ENCODE measurements around the gene CCM2L. TPM values are rescaled to one million over a fixed set of nuclear protein-coding genes. Genes with fewer than 3 reads are reported as not detected.

Gene CCM2L
- total RNA-seq, 2 experiments from 2014 or later, result not detected

DNA sequence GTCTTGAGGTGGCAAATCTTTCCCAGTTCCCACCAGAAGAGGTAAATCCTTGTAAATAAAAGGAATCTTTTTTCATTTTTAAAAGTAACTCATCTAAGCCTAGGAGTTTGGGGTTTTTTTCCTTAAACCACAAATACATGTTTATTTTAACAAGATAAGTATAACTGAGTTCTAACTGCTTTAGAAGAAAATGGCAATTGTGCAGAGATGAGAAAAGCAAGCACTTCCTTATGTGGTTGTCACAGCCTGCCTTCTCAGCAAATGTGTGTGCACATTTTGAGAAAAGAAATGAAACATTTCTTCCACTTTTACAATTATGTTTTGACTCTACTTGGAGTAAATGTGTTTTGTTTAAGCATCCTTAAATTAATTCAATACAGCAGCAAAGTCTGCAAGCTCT is 59.5 kb downstream of the CCM2L start:
- CTCF ChIA-PET, result no interaction called here
- no peak for ATAC-seq
- Mint-ChIP-seq H3K4me3 (no peak overlapping the region), H3K9me3 (no peaks in the 10 kb centered on the region), H3K4me1 (ENCODE audit: low read depth) (no peaks in the 10 kb centered on the region), H3K27me3 (no peaks in the 10 kb centered on the region), H3K27ac (no peak overlapping the region), H3K36me3 (ENCODE audit: low read depth) (no peaks in the 10 kb centered on the region)
- TF ChIP-seq, protein P1, sequence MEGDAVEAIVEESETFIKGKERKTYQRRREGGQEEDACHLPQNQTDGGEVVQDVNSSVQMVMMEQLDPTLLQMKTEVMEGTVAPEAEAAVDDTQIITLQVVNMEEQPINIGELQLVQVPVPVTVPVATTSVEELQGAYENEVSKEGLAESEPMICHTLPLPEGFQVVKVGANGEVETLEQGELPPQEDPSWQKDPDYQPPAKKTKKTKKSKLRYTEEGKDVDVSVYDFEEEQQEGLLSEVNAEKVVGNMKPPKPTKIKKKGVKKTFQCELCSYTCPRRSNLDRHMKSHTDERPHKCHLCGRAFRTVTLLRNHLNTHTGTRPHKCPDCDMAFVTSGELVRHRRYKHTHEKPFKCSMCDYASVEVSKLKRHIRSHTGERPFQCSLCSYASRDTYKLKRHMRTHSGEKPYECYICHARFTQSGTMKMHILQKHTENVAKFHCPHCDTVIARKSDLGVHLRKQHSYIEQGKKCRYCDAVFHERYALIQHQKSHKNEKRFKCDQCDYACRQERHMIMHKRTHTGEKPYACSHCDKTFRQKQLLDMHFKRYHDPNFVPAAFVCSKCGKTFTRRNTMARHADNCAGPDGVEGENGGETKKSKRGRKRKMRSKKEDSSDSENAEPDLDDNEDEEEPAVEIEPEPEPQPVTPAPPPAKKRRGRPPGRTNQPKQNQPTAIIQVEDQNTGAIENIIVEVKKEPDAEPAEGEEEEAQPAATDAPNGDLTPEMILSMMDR (IDR thresholded peaks at IDR 0.05), result no peak
- POLR2A ChIA-PET, result no interaction called here
- intact Hi-C loops (cut with micrococcal nuclease), result no loop called here
- no peak for DNase-seq

DNA sequence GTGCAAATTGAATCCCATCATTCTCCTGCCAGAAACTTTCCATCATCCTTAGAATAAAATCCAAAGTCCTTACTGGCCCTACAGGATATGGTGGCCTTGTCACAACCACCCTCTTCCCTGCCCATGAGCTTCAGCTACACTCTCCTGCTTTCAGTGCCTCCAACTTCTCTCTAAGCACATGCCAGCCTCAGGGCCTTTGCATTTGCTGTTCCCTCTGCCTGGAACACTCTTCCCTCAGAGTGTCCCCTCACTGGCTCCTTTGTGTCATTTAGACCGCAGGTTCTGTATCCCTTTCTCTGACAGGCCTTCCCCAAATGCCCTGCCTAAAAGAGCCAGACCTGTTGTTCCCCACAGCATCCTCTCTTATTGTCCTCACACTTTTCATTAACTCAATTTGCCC is 60.0 kb downstream of the CCM2L start:
- intact Hi-C loops (cut with micrococcal nuclease), result no loop called here
- no peak for DNase-seq
- no peaks in the 10 kb centered on the region for H3K9me3 Mint-ChIP-seq
- no peak overlapping the region for H3K4me3 Mint-ChIP-seq
- H3K4me1 Mint-ChIP-seq (ENCODE audit: low read depth), result no peaks in the 10 kb centered on the region
- H3K27me3 Mint-ChIP-seq, result no peaks in the 10 kb centered on the region
- ChIA-PET POLR2A (no interaction called here), CTCF (no interaction called here)
- no peak for ATAC-seq
- no peaks in the 10 kb centered on the region for H3K36me3 Mint-ChIP-seq (ENCODE audit: low read depth)
- TF ChIP-seq, protein P1 (IDR thresholded peaks at IDR 0.05), result no peak
- no peak overlapping the region for H3K27ac Mint-ChIP-seq

DNA sequence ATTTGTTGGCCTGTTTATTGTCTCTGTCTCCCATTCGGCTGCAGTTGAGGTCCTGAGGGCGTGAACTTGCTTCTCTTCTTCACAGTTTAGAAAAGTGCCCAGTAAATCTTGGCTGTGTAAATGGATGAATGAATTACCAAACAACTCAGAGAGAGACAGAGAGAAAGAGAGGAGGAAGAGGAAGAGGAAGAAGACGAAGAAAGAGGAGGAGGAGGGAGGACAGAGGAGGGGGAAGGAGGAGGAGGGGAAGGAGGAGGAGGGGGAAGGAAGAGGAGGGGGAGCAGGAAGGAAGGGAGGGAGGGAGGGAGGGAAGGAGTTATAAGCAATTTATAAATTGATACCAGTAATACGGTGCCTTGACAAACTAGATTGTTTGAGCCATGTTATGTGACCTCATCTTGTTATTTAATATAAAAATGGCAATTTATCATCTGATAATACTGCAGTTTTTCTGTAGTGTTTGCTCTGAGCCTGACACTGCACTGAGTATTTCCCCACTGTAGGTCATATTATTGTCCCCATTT is 60.5 kb downstream of the CCM2L start:
- Mint-ChIP-seq H3K4me3 (no peak overlapping the region), H3K4me1 (ENCODE audit: low read depth) (no peaks in the 10 kb centered on the region), H3K9me3 (no peaks in the 10 kb centered on the region), H3K36me3 (ENCODE audit: low read depth) (no peaks in the 10 kb centered on the region), H3K27me3 (peaks cover 2% of the 10 kb centered on the region), H3K27ac (no peak overlapping the region)
- ChIA-PET CTCF (interaction anchor here (1.3 kb wide), 1 partner anchor 17 kb away, joined by 5 read pairs; no protein-coding TSS in a partner anchor), POLR2A (no interaction called here)
- intact Hi-C loops (cut with micrococcal nuclease), result no loop called here
- no peak for ATAC-seq
- TF ChIP-seq, protein P1 (IDR thresholded peaks at IDR 0.05), result no peak
- DNase-seq, result no peak

DNA sequence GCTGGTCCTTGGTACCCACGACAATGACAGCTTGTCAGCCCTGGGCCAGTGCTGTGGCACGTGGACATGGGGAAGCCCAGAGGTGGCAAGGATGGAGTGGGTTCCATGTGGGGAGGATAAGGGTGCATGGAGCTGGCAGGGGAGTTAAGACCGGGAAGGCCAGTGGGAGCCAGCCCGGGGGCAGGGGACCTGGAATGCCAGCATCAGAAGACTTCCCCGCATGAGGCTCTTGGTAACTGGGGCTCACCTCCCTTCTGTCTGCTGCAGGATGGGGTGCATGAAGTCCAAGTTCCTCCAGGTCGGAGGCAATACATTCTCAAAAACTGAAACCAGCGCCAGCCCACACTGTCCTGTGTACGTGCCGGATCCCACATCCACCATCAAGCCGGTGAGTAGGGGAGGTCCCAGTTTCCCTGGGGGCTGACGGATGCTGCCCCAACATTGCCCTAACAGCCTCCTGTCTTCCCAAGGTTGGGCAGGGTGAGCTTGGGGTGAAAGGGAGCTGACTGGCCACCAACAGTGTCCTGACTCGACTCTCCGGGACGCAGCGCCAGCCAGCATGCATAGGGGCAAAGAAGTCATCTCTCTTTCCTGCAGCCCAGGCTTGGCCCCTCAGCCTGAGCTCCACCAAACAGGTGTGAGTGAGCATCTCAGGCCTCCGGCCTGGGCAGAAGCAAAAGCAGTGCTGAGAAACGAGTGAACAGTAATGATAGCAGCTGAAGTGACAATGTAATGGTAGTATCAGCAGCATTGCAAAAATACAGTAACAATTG is 61.3 kb downstream of the CCM2L start:
- TF ChIP-seq, protein P1 (IDR thresholded peaks at IDR 0.05), result no peak
- Mint-ChIP-seq H3K27me3 (peaks cover 2% of the 10 kb centered on the region), H3K9me3 (no peaks in the 10 kb centered on the region), H3K36me3 (ENCODE audit: low read depth) (no peaks in the 10 kb centered on the region), H3K27ac (no peak overlapping the region), H3K4me1 (ENCODE audit: low read depth) (no peaks in the 10 kb centered on the region), H3K4me3 (no peak overlapping the region)
- DNase-seq (no peak), ATAC-seq (no peak)
- ChIA-PET POLR2A (no interaction called here), CTCF (interaction anchor here (1.0 to 1.6 kb wide), 3 partner anchors 17 to 41 kb away, joined by 3 to 5 read pairs (median 4); no protein-coding TSS in a partner anchor)
- intact Hi-C loops (cut with micrococcal nuclease), result no loop called here

DNA sequence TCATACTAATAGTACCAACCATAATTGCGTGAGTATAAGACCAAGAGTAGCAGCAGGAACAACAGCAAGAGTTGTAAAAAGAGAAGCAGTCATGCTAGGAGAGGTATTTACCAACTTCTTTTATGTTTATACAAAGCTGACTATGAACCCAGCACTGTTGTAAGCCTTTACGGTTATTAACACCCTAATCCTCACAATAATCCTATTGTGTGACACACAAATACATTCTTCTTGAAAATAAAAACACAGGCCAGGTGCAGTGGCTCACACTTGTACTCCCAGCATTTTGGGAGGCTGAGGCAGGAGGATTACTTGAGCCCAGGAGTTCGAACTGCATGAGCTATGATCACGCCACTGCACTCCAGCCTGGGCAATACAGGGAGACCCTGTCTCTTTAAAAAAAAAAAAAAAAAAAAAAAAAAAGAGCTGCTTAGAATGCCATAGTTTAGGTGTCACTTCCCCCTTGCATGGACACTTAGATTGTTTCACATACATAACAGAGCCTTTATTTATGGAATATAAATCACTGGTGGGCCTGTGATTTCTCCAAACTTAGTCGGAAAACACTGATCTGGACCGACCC is 62.0 kb downstream of the CCM2L start:
- Mint-ChIP-seq H3K4me3 (no peak overlapping the region), H3K27ac (no peak overlapping the region), H3K9me3 (no peaks in the 10 kb centered on the region), H3K36me3 (ENCODE audit: low read depth) (no peaks in the 10 kb centered on the region), H3K4me1 (ENCODE audit: low read depth) (no peaks in the 10 kb centered on the region), H3K27me3 (peaks cover 4% of the 10 kb centered on the region)
- TF ChIP-seq, protein P1 (IDR thresholded peaks at IDR 0.05), result no peak
- ChIA-PET CTCF (interaction anchor here (1.0 to 1.6 kb wide), 3 partner anchors 16 to 41 kb away, joined by 3 to 5 read pairs (median 4); no protein-coding TSS in a partner anchor), POLR2A (interaction anchor here (1.1 kb wide), 1 partner anchor 9 kb away, joined by 4 read pairs; no protein-coding TSS in a partner anchor)
- DNase-seq (no peak), ATAC-seq (no peak)
- intact Hi-C loops (cut with micrococcal nuclease), result no loop called here
